A549 (cell line): ENCODE measurements around the gene MPP3. TPM values are rescaled to one million over a fixed set of nuclear protein-coding genes. Genes with fewer than 3 reads are reported as not detected.

ENCODE experiments used
- ATAC-seq, 2 experiments: fragments of 200-7000 bp in 1 of 2; fragments of >200 bp in 1 of 2; cut with Nextera tagmentation in 1 of 2; cut with Tn5 transposase in 1 of 2; 3 replicates each; pipeline versions ENCODE4 v1.8.0 to v1.9.1; 2018 to 2020; ENCODE audit warnings: mild to moderate bottlenecking in 1 of 2, moderate library complexity in 1 of 2
- CTCF ChIA-PET: fragments of 300-600 bp; sonication (Branson Sonifier 250); formaldehyde crosslinking; extraction: SDS; loops from one replicate; lab custom pipeline; 2021; ENCODE audit warnings: antibody characterized with exemption, inconsistent platforms; lab: Yijun Ruan, JAX
- POLR2A ChIA-PET: fragments of 350-600 bp; formaldehyde crosslinking; extraction: SDS; loops from one replicate; lab custom pipeline; 2021; ENCODE audit warnings: antibody characterized with exemption, inconsistent platforms; lab: Yijun Ruan, JAX
- DNase-seq, 2 experiments: peaks; one replicate each; pipeline versions ENCODE4 v3.0.0 to v3.0.0-alpha.2; 2011 to 2016; ENCODE audit warnings: low read depth in 1 of 2, low spot score in 1 of 2
- FAIRE-seq: peaks from 2 replicates; lab custom pipeline; 2011; peaks lifted over from hg19 to GRCh38; lab: Jason Lieb, UNC
- H3K27ac ChIP-seq, 2 experiments: fragments of >200 bp; sonication (Bioruptor Twin); formaldehyde crosslinking; 3 replicates each; pipeline ENCODE4 v1.5.1; 2016 to 2017
- H3K4me1 ChIP-seq: fragments of >200 bp; sonication (Bioruptor Twin); formaldehyde crosslinking; 3 replicates; pipeline ENCODE4 v1.6.1; 2016
- H3K4me2 ChIP-seq: fragments of >200 bp; sonication (Bioruptor Twin); formaldehyde crosslinking; 3 replicates; pipeline ENCODE4 v1.6.1; 2016
- H3K4me3 ChIP-seq: fragments of >200 bp; sonication (Bioruptor Twin); formaldehyde crosslinking; 3 replicates; pipeline ENCODE4 v1.5.1; 2016
- H3K9me3 ChIP-seq: fragments of >200 bp; sonication (Bioruptor Twin); formaldehyde crosslinking; 3 replicates; pipeline ENCODE4 v1.6.1; 2016
- CBX2 ChIP-seq: fragments of 200-600 bp; sonication (generic); IDR thresholded peaks from 2 replicates; pipeline ENCODE4 v1.6.1; 2016; ENCODE audit warnings: low read depth, mild to moderate bottlenecking, borderline replicate concordance
- CBX8 ChIP-seq: fragments of 200-600 bp; sonication (generic); IDR thresholded peaks from 2 replicates; pipeline ENCODE4 v1.6.1; 2016
- CHD2 ChIP-seq: fragments of 150-350 bp; IDR thresholded peaks from 2 replicates; pipeline ENCODE4 v1.6.1; 2014; ENCODE audit warnings: low read length; ENCODE audit not compliant: partially characterized antibody
- EHF ChIP-seq: fragments of 250-450 bp; sonication (Bioruptor Pico); IDR thresholded peaks from 2 replicates; pipeline ENCODE4 v1.5.0; 2020; ENCODE audit warnings: mild to moderate bottlenecking
- EP300 ChIP-seq, 2 experiments: fragments of >200 bp; sonication (Bioruptor Twin); formaldehyde crosslinking; IDR thresholded peaks; 2 replicates in 1 of 2; 3 replicates in 1 of 2; pipeline ENCODE4 v1.6.1; 2016 to 2017
- ESRRA ChIP-seq: fragments of 150-350 bp; IDR thresholded peaks from 2 replicates; pipeline ENCODE4 v1.6.1; 2014; ENCODE audit warnings: mild to moderate bottlenecking, low read length, borderline replicate concordance
- FOXS1 ChIP-seq: fragments of 250-450 bp; sonication (Bioruptor Pico); IDR thresholded peaks from 2 replicates; pipeline ENCODE4 v1.5.0; 2020; ENCODE audit warnings: mild to moderate bottlenecking, moderate library complexity
- JUN ChIP-seq, 2 experiments: fragments of >200 bp; sonication (Bioruptor Twin); formaldehyde crosslinking; IDR thresholded peaks; 2 replicates in 1 of 2; 3 replicates in 1 of 2; pipeline ENCODE4 v1.6.1; 2016 to 2017
- KDM5A ChIP-seq: fragments of 200-600 bp; sonication (generic); IDR thresholded peaks from 2 replicates; pipeline ENCODE4 v1.6.1; 2016; ENCODE audit warnings: antibody characterized with exemption, mild to moderate bottlenecking
- NPAS2 ChIP-seq: fragments of 250-450 bp; sonication (Bioruptor Pico); IDR thresholded peaks from 2 replicates; pipeline ENCODE4 v1.8.0; 2022; ENCODE audit warnings: mild to moderate bottlenecking, moderate library complexity, borderline replicate concordance
- NR3C1 ChIP-seq: fragments of >200 bp; sonication (Bioruptor Twin); formaldehyde crosslinking; IDR thresholded peaks from 3 replicates; pipeline ENCODE4 v1.6.1; 2017
- SREBF2 ChIP-seq: fragments of 450-650 bp; IDR thresholded peaks from 2 replicates; pipeline ENCODE4 v1.6.1; 2014; ENCODE audit warnings: mild to moderate bottlenecking, moderate library complexity
- ZC3H11A ChIP-seq: fragments of 450-650 bp; IDR thresholded peaks from 2 replicates; pipeline ENCODE4 v1.6.1; 2014; ENCODE audit warnings: antibody characterized with exemption, mild to moderate bottlenecking
- ZFP36 ChIP-seq: fragments of 450-650 bp; IDR thresholded peaks from 2 replicates; pipeline ENCODE4 v1.6.1; 2014; ENCODE audit warnings: borderline replicate concordance; ENCODE audit not compliant: partially characterized antibody
- WGBS: methylation state at CpG from one replicate; pipeline ENCODE4 v1.1.6; 2017; ENCODE audit errors: missing lambda C conversion rate; 5-methylcytosine and 5-hydroxymethylcytosine counted together
- polyA plus RNA-seq, 4 experiments: library from polyadenylated mRNA; depleted of rRNA in 3 of 4; stranded (reverse); fragments of >200 nt; fragmentation: RNase III in 1 of 4; extraction: RNeasy Plus Mini Kit Qiagen cat#74134 plus additional on column Dnase treatment in 1 of 4; gene quantifications; 2 replicates in 3 of 4; 3 replicates in 1 of 4; pipeline ENCODE4 v1.2.3, GENCODE V29; 2011 to 2017
- TF ChIP-seq, protein P1 (sequence below): IDR thresholded peaks from 2 replicates; pipeline ENCODE4 v1.6.1; 2012; ENCODE audit warnings: low read depth, borderline replicate concordance
- TF ChIP-seq, protein P2 (sequence below): IDR thresholded peaks from 2 replicates; pipeline ENCODE4 v1.6.1; 2012
- TF ChIP-seq, protein P3 (sequence below): fragments of 200-600 bp; sonication (generic); IDR thresholded peaks from 2 replicates; pipeline ENCODE4 v1.6.1; 2016; ENCODE audit warnings: antibody characterized with exemption, mild to moderate bottlenecking, moderate library complexity
- TF ChIP-seq, protein P4 (sequence below): fragments of 250-450 bp; sonication (Bioruptor Pico); IDR thresholded peaks from 2 replicates; pipeline ENCODE4 v1.5.0; 2020; ENCODE audit warnings: low read depth, mild to moderate bottlenecking, moderate library complexity

MPP3 gene
- polyA plus RNA-seq, 2 of the 4 experiments (the other 2 are of a cell fraction): 15.5 to 21.4 TPM

DNA sequence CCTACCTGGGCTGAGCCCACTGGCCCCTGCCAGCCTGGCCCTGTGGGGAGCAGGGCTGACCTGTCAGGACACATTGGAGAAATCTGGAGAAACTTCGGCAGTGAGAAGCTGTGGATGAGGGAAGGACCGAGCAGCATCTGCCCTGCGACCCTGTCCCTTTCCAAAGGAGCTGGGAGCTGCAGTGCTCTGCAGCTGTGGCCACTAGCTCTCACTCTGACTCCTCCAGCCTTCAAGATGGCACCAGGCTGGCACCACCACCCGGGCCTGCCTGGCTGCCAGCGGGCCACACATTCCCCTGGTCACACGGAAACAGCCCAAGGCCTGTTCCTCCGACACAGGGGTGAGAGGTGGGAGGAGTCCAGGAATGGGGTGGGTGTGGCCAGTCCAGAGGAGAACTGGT lies 44.1 kb upstream of the MPP3 start:
- H3K4me2 ChIP-seq: no peak overlapping the region
- no peak overlapping the region for H3K4me3 ChIP-seq
- H3K4me1 ChIP-seq: peaks cover 9% of the 10 kb centered on the region
- DNase-seq (no peak), ATAC-seq (no peak), FAIRE-seq (no peak)
- POLR2A ChIA-PET: no interaction called here
- no peaks in the 10 kb centered on the region for H3K9me3 ChIP-seq
- CTCF ChIA-PET: interaction anchor here (0.6 to 9.7 kb wide), 17 partner anchors 9 to 240 kb away, joined by 3 to 412 read pairs (median 17); partner anchors contain the start of genes CD300LG, CFAP97D1, MPP2 and NAGS
- whole genome bisulfite sequencing: 83% methylated on average over 6 of the region's 7 CpGs
- no peak overlapping the region for H3K27ac ChIP-seq
- no peak for TF ChIP-seq ZFP36
- TF ChIP-seq, protein P1, sequence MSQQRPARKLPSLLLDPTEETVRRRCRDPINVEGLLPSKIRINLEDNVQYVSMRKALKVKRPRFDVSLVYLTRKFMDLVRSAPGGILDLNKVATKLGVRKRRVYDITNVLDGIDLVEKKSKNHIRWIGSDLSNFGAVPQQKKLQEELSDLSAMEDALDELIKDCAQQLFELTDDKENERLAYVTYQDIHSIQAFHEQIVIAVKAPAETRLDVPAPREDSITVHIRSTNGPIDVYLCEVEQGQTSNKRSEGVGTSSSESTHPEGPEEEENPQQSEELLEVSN: no peak

DNA sequence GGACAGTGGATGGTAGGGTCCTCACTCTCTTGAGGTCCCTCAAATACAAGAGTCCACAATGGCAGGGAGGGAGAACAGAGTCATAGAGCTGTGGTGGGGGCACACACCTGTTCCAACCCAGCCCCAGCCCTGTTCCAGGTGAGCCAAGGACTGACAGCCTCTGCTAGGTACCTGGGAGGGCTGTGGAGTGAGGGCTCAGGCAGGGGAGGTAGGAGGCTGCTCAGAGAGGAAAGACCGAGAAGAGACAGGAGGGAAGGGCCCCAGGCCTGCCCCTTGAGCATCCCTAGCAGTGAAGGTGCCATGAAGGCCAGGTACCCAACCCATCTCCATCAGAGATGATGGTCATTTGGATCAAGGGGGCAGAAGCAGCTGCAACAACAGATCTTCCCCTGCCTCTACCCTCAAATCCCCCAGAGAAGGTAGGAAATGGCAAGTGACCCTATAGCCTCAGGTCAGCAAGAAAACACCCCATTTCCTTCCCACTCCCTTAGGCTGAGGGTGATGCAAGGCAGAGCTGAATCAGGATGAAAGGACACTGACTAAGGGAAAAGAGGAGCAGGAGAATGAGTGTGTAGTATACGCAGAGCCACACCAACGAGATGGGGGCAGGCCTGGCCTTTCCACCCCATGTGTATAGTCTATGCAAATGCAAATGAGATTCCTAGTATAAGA lies 42.7 kb upstream of the MPP3 start:
- Histone ChIP-seq H3K4me2 (no peak overlapping the region), H3K4me3 (no peak overlapping the region), H3K27ac (no peak overlapping the region), H3K9me3 (no peaks in the 10 kb centered on the region), H3K4me1 (peaks cover 11% of the 10 kb centered on the region)
- ChIA-PET POLR2A (no interaction called here), CTCF (interaction anchor here (0.8 to 9.7 kb wide), 5 partner anchors 8 to 121 kb away, joined by 3 to 240 read pairs (median 53); partner anchors contain the start of gene NAGS)
- WGBS: 51% methylated on average over 3 of the region's 3 CpGs
- no peak for DNase-seq
- ATAC-seq: no peak
- TF ChIP-seq, protein P2, sequence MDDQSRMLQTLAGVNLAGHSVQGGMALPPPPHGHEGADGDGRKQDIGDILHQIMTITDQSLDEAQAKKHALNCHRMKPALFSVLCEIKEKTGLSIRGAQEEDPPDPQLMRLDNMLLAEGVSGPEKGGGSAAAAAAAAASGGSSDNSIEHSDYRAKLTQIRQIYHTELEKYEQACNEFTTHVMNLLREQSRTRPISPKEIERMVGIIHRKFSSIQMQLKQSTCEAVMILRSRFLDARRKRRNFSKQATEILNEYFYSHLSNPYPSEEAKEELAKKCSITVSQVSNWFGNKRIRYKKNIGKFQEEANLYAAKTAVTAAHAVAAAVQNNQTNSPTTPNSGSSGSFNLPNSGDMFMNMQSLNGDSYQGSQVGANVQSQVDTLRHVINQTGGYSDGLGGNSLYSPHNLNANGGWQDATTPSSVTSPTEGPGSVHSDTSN: no peak
- TF ChIP-seq NR3C1 (no peak), ESRRA (no peak), EP300 (IDR thresholded peaks at IDR 0.05) (no peak), CHD2 (no peak), NPAS2 (CRISPR knock-in tag) (no peak), CBX2 (no peak), JUN (IDR thresholded peaks at IDR 0.05) (no peak), ZC3H11A (no peak), FOXS1 (CRISPR knock-in tag) (no peak), CBX8 (no peak), EHF (no peak), ZFP36 (no peak), KDM5A (no peak), SREBF2 (no peak)
- TF ChIP-seq, protein P3, sequence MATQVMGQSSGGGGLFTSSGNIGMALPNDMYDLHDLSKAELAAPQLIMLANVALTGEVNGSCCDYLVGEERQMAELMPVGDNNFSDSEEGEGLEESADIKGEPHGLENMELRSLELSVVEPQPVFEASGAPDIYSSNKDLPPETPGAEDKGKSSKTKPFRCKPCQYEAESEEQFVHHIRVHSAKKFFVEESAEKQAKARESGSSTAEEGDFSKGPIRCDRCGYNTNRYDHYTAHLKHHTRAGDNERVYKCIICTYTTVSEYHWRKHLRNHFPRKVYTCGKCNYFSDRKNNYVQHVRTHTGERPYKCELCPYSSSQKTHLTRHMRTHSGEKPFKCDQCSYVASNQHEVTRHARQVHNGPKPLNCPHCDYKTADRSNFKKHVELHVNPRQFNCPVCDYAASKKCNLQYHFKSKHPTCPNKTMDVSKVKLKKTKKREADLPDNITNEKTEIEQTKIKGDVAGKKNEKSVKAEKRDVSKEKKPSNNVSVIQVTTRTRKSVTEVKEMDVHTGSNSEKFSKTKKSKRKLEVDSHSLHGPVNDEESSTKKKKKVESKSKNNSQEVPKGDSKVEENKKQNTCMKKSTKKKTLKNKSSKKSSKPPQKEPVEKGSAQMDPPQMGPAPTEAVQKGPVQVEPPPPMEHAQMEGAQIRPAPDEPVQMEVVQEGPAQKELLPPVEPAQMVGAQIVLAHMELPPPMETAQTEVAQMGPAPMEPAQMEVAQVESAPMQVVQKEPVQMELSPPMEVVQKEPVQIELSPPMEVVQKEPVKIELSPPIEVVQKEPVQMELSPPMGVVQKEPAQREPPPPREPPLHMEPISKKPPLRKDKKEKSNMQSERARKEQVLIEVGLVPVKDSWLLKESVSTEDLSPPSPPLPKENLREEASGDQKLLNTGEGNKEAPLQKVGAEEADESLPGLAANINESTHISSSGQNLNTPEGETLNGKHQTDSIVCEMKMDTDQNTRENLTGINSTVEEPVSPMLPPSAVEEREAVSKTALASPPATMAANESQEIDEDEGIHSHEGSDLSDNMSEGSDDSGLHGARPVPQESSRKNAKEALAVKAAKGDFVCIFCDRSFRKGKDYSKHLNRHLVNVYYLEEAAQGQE: no peak
- TF ChIP-seq, protein P4, sequence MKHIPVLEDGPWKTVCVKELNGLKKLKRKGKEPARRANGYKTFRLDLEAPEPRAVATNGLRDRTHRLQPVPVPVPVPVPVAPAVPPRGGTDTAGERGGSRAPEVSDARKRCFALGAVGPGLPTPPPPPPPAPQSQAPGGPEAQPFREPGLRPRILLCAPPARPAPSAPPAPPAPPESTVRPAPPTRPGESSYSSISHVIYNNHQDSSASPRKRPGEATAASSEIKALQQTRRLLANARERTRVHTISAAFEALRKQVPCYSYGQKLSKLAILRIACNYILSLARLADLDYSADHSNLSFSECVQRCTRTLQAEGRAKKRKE (CRISPR knock-in tag): no peak
- TF ChIP-seq, protein P1: no peak
- FAIRE-seq: no peak
